ENCODE measurements around the gene ANKRD17. TPM values are rescaled to one million over a fixed set of nuclear protein-coding genes. Genes with fewer than 3 reads are reported as not detected.

ANKRD17 gene
- polyA plus RNA-seq, 2 donors = 9.6 to 14.8 TPM

DNA sequence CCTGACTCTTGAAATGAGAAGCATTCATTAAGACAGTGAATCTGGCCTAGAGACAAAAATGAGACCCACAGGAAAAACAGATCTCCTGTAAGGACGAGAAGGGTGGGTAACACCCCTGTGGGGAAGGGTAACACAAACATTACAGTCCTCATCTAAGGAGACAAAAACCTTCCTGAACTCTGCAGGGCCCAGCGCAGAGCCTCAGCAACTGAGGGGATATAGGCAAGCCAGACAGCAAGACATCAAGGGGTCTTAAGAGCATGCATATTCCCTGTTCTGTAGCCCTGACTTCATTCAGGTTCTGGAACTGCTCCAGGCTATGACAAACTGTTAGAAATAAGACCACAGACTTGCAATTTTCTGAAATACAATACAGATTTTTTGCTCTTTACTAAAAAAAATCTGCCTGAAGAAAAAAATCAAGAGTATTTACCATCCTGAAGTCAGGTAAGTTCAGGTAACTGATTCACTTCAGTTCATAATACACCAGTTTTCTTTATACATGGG, 204.6 kb downstream of the ANKRD17 start:
- Histone ChIP-seq H3K4me3 (ENCODE audit: low read depth in 1 of 2, low read length in 2 of 2) (no peak overlapping the region), H3K27me3 (ENCODE audit: control insufficient read depth in 1 of 2, insufficient read depth in 2 of 2, low read length in 2 of 2) (no peaks in the 10 kb centered on the region), H3K27ac (ENCODE audit: low read depth in 2 of 2, low read length in 1 of 2) (no peak overlapping the region), H3K9me3 (ENCODE audit: control insufficient read depth in 2 of 2, insufficient read depth in 1 of 2, low read depth in 1 of 2, low read length in 1 of 2) (no peaks in the 10 kb centered on the region), H3K4me1 (ENCODE audit: control insufficient read depth in 2 of 2, insufficient read depth in 2 of 2, low read length in 1 of 2) (no peaks in the 10 kb centered on the region), H3K36me3 (ENCODE audit: control insufficient read depth in 2 of 2, insufficient read depth in 2 of 2, low read length in 1 of 2) (peaks cover 3 to 5% of the 10 kb centered on the region in 2 donors)
- 83 to 90% methylated on average over 2 of the region's 2 CpGs for WGBS, 2 donors

DNA sequence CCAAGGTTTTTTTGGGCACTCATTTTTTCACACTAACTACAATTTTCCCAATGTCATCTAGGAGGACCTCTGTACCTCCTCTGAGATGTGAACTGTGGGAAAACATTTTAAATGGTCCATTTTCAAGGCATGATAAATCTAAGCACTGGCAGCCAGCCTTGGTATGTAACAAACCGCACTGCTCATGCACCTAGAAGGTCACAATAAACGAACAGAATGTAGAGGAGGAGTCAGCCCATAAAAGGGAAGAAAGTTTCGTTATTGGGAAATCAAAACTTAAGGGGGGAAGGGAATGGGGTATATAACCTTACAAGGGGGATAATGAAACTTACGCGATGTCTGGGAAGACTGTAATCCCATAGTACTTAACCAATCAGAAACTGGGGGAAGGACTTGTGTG, 205.5 kb downstream of the ANKRD17 start:
- Histone ChIP-seq H3K27me3 (ENCODE audit: control insufficient read depth in 1 of 2, insufficient read depth in 2 of 2, low read length in 2 of 2) (no peaks in the 10 kb centered on the region), H3K27ac (ENCODE audit: low read depth in 2 of 2, low read length in 1 of 2) (no peak overlapping the region), H3K4me1 (ENCODE audit: control insufficient read depth in 2 of 2, insufficient read depth in 2 of 2, low read length in 1 of 2) (no peaks in the 10 kb centered on the region), H3K36me3 (ENCODE audit: control insufficient read depth in 2 of 2, insufficient read depth in 2 of 2, low read length in 1 of 2) (no peaks in the 10 kb centered on the region), H3K4me3 (ENCODE audit: low read depth in 1 of 2, low read length in 2 of 2) (no peak overlapping the region), H3K9me3 (ENCODE audit: control insufficient read depth in 2 of 2, insufficient read depth in 1 of 2, low read depth in 1 of 2, low read length in 1 of 2) (no peaks in the 10 kb centered on the region)
- WGBS, 2 donors = 83 to 85% methylated on average over 5 of the region's 5 CpGs

DNA sequence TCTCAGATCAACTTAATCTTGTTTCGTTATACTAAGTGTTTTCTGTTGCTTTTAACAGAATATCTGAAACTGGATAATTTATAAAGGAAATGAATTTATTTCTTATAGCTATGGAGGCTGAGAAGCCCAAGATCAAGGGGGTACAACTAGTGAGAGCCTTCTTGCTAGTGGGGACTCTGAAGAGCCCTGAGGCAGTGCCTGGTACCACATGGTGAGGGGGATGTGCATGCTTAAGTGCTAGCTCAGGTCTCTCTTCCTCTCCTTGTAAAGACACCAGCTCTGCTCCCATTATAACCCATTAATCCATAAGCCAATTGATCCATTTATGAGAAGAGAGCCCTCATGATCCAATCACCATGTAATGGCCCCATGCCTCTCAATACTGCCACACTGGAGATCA, 207.0 kb downstream of the ANKRD17 start:
- no peaks in the 10 kb centered on the region for H3K9me3 ChIP-seq (ENCODE audit: control insufficient read depth in 2 of 2, insufficient read depth in 1 of 2, low read depth in 1 of 2, low read length in 1 of 2)
- no peaks in the 10 kb centered on the region for H3K36me3 ChIP-seq (ENCODE audit: control insufficient read depth in 2 of 2, insufficient read depth in 2 of 2, low read length in 1 of 2)
- no peaks in the 10 kb centered on the region for H3K4me1 ChIP-seq (ENCODE audit: control insufficient read depth in 2 of 2, insufficient read depth in 2 of 2, low read length in 1 of 2)
- no peaks in the 10 kb centered on the region for H3K27me3 ChIP-seq (ENCODE audit: control insufficient read depth in 1 of 2, insufficient read depth in 2 of 2, low read length in 2 of 2)
- 98 to 100% methylated on average over 1 of the region's 1 CpG for WGBS, 2 donors
- no peak overlapping the region for H3K4me3 ChIP-seq (ENCODE audit: low read depth in 1 of 2, low read length in 2 of 2)
- H3K27ac ChIP-seq (ENCODE audit: low read depth in 2 of 2, low read length in 1 of 2) = no peak overlapping the region

DNA sequence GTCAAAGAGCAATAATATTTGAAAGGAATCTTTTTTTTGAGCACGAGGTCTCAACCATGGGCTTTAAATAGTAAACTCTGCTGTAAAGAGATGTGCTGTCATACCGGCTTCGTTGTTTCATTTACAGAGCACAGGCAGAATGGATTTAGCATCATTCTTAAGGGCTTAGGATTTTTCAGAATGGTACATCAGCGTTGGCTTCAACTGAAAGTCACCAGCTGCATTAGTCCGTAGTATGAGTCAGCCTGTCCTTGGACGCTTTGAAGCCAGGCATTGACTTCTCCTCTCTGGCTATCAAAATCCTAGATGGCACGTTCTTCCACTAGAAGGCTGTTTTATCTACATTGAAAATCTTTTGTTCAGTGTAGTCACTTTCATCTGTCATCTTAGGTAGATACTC, 212.7 kb downstream of the ANKRD17 start:
- H3K9me3 ChIP-seq (ENCODE audit: control insufficient read depth in 2 of 2, insufficient read depth in 1 of 2, low read depth in 1 of 2, low read length in 1 of 2) = peaks cover 0 to 3% of the 10 kb centered on the region in 2 donors
- H3K4me3 ChIP-seq (ENCODE audit: low read depth in 1 of 2, low read length in 2 of 2) = no peak overlapping the region
- no peaks in the 10 kb centered on the region for H3K4me1 ChIP-seq (ENCODE audit: control insufficient read depth in 2 of 2, insufficient read depth in 2 of 2, low read length in 1 of 2)
- WGBS, 2 donors = 71 to 79% methylated on average over 7 of the region's 7 CpGs
- H3K36me3 ChIP-seq (ENCODE audit: control insufficient read depth in 2 of 2, insufficient read depth in 2 of 2, low read length in 1 of 2) = no peaks in the 10 kb centered on the region
- no peaks in the 10 kb centered on the region for H3K27me3 ChIP-seq (ENCODE audit: control insufficient read depth in 1 of 2, insufficient read depth in 2 of 2, low read length in 2 of 2)
- no peak overlapping the region for H3K27ac ChIP-seq (ENCODE audit: low read depth in 2 of 2, low read length in 1 of 2)

DNA sequence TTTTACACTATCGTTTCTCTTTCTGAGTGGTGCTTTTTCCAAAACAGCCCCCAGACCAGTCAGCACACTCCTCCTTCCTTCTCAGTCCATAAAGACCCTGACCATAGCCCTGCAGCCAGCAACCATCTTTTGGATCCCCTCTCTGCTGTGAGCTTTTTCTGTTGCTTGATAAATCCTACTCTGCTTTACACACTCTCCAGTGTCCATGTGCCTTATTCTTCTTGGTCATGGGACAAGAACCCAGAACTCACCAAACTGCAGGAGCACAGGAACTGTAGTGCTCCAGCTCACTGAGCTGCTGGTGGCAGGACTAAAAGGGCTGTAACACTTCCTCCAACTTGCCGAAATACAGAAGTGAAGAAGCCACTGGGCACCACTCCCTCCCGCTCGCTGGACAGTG, 221.5 kb downstream of the ANKRD17 start:
- H3K36me3 ChIP-seq (ENCODE audit: control insufficient read depth in 2 of 2, insufficient read depth in 2 of 2, low read length in 1 of 2) = no peaks in the 10 kb centered on the region
- H3K4me1 ChIP-seq (ENCODE audit: control insufficient read depth in 2 of 2, insufficient read depth in 2 of 2, low read length in 1 of 2) = no peaks in the 10 kb centered on the region
- 91 to 92% methylated on average over 4 of the region's 4 CpGs for WGBS, 2 donors
- H3K9me3 ChIP-seq (ENCODE audit: control insufficient read depth in 2 of 2, insufficient read depth in 1 of 2, low read depth in 1 of 2, low read length in 1 of 2) = peaks cover 3 to 5% of the 10 kb centered on the region in 2 donors
- H3K27ac ChIP-seq (ENCODE audit: low read depth in 2 of 2, low read length in 1 of 2) = no peak overlapping the region
- no peak overlapping the region for H3K4me3 ChIP-seq (ENCODE audit: low read depth in 1 of 2, low read length in 2 of 2)
- H3K27me3 ChIP-seq (ENCODE audit: control insufficient read depth in 1 of 2, insufficient read depth in 2 of 2, low read length in 2 of 2) = no peaks in the 10 kb centered on the region

DNA sequence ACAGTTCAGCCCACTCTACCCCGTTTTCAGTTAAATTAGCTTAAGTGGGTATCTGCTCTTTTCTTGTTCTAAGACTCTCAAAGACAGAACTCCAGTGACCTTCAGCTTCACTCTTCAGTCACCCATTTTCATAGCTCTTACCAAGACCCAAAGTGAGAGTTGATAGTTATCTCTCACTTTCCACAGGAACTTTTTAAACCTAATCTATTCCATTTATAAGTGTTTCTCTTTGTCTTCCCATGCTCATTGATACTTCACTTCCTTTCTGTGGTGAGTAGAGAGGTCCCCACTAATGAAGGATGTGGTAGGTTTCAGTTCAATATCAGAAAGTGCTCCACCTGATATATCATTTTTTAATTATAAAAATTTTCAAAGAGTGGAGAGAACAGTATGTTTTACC, 222.5 kb downstream of the ANKRD17 start:
- 75 to 84% methylated on average over 1 of the region's 1 CpG for WGBS, 2 donors
- Histone ChIP-seq H3K36me3 (ENCODE audit: control insufficient read depth in 2 of 2, insufficient read depth in 2 of 2, low read length in 1 of 2) (no peaks in the 10 kb centered on the region), H3K27me3 (ENCODE audit: control insufficient read depth in 1 of 2, insufficient read depth in 2 of 2, low read length in 2 of 2) (no peaks in the 10 kb centered on the region), H3K4me1 (ENCODE audit: control insufficient read depth in 2 of 2, insufficient read depth in 2 of 2, low read length in 1 of 2) (no peaks in the 10 kb centered on the region), H3K4me3 (ENCODE audit: low read depth in 1 of 2, low read length in 2 of 2) (no peak overlapping the region), H3K9me3 (ENCODE audit: control insufficient read depth in 2 of 2, insufficient read depth in 1 of 2, low read depth in 1 of 2, low read length in 1 of 2) (peaks cover under 1 to 5% of the 10 kb centered on the region in 2 donors), H3K27ac (ENCODE audit: low read depth in 2 of 2, low read length in 1 of 2) (no peak overlapping the region)

DNA sequence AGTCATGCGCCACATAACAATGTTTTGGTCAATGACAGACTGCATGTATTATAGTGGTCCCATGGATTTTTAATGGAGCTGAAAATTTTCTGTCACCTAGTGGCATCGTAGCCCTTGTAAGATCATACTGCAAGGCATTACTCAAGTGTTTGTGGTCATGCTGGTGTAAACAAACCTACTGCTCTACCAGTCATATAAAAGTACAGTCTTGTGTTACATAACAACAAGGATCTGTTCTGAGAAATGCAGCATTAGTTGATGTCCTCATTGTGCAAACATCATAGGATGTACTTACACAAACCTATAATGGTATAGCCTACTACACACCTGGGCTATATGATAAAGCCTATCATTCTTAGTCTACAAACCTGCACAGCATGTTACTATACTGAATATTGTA, 223.7 kb downstream of the ANKRD17 start:
- Histone ChIP-seq H3K9me3 (ENCODE audit: control insufficient read depth in 2 of 2, insufficient read depth in 1 of 2, low read depth in 1 of 2, low read length in 1 of 2) (peaks cover 0 to 5% of the 10 kb centered on the region in 2 donors), H3K4me3 (ENCODE audit: low read depth in 1 of 2, low read length in 2 of 2) (no peak overlapping the region), H3K4me1 (ENCODE audit: control insufficient read depth in 2 of 2, insufficient read depth in 2 of 2, low read length in 1 of 2) (no peaks in the 10 kb centered on the region), H3K36me3 (ENCODE audit: control insufficient read depth in 2 of 2, insufficient read depth in 2 of 2, low read length in 1 of 2) (no peaks in the 10 kb centered on the region), H3K27ac (ENCODE audit: low read depth in 2 of 2, low read length in 1 of 2) (no peak overlapping the region), H3K27me3 (ENCODE audit: control insufficient read depth in 1 of 2, insufficient read depth in 2 of 2, low read length in 2 of 2) (no peaks in the 10 kb centered on the region)
- 90% methylated on average over 2 of the region's 2 CpGs for WGBS, 2 donors

DNA sequence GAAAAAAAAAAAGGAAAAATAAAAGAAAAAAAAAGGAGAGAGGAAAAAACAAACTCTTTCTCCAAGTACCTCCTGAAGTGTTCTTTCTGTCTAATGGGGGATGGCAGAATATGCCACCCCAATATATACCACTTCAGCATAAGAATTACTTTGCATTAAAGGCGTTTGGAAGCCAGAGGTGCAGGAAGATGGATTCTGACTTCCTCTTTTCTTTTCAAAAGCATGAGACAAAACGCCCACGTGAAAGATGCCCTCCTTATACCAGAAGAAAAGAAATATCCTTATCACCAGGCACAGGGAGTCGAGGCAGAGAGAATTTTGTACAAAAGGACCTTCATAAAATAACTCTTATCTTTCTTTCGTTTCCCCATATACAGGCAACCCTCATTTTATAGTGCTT, 230.0 kb downstream of the ANKRD17 start:
- Histone ChIP-seq H3K4me1 (ENCODE audit: control insufficient read depth in 2 of 2, insufficient read depth in 2 of 2, low read length in 1 of 2) (no peaks in the 10 kb centered on the region), H3K27me3 (ENCODE audit: control insufficient read depth in 1 of 2, insufficient read depth in 2 of 2, low read length in 2 of 2) (no peaks in the 10 kb centered on the region), H3K4me3 (ENCODE audit: low read depth in 1 of 2, low read length in 2 of 2) (no peak overlapping the region), H3K9me3 (ENCODE audit: control insufficient read depth in 2 of 2, insufficient read depth in 1 of 2, low read depth in 1 of 2, low read length in 1 of 2) (no peaks in the 10 kb centered on the region), H3K36me3 (ENCODE audit: control insufficient read depth in 2 of 2, insufficient read depth in 2 of 2, low read length in 1 of 2) (no peaks in the 10 kb centered on the region), H3K27ac (ENCODE audit: low read depth in 2 of 2, low read length in 1 of 2) (no peak overlapping the region)
- 51 to 64% methylated on average over 5 of the region's 5 CpGs for whole genome bisulfite sequencing, 2 donors

Other genes starting within 250 kb of the ANKRD17 start
- gene COX18, start 189.1 kb downstream of the ANKRD17 start, polyA plus RNA-seq = 1 to 10 TPM; 6.5 to 7.1 TPM
- gene ALB, start 145.5 kb upstream of the ANKRD17 start, polyA plus RNA-seq = under 1 TPM; 0.05 to 0.08 TPM
- gene AFP, start 177.4 kb upstream of the ANKRD17 start, polyA plus RNA-seq = under 1 TPM in 1 of 2 donors, not detected in 1; 0.05 TPM
- gene AFM, start 222.9 kb upstream of the ANKRD17 start, polyA plus RNA-seq = not detected

Data from esophagus (tissue), 2 donors.